ENCODE results near the gene PCIF1. TPM values are rescaled to one million over a fixed set of nuclear protein-coding genes. Genes with fewer than 3 reads are reported as not detected.

The PCIF1 gene
- total and polyA plus RNA-seq, 2 donors (not counting 3 experiments of a cell fraction or from before 2014, with no cell fraction given) = 26.4 to 27.2 TPM

DNA sequence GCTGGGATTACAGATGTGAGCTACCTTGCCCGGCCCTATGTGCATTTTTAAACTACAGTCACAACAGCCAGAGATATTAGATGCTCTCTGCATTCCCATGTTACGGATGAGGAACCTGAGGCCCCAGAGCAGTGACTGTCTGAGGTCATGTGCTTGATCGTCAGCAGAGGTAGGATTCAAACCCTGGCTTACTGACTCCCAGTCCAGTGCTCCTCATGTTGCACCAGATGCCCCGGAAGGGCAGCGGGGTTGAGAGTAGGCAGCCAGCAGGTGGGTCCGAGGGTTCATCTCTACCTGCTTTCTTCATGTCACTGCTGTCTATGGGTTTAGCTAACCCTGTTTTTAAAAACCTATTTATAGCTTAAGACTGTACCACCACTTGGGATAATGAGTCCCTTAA lies 46.8 kb downstream of the PCIF1 start:
- H3K4me1 ChIP-seq (ENCODE audit: control insufficient read depth, extremely low read depth, insufficient read depth, low read length) = no peaks in the 10 kb centered on the region
- H3K27ac ChIP-seq (ENCODE audit: insufficient read depth, low read depth, low read length) = no peak overlapping the region
- no TSS peak for BruUV-seq (replicated peaks)
- H3K27me3 ChIP-seq (ENCODE audit: control insufficient read depth in 2 of 2, insufficient read depth in 2 of 2, low read length in 2 of 2) = peaks cover 8 to 14% of the 10 kb centered on the region in 2 experiments
- no peak for FAIRE-seq
- no peaks in the 10 kb centered on the region for H3K79me2 ChIP-seq (ENCODE audit: control insufficient read depth, insufficient read depth, low read length)
- no peak for DNase-seq (ENCODE audit: low read depth, low spot score)
- H3K36me3 ChIP-seq (ENCODE audit: control insufficient read depth in 2 of 2, extremely low read depth in 1 of 2, insufficient read depth in 2 of 2, low read length in 2 of 2) = no peaks in the 10 kb centered on the region
- ChIA-PET POLR2A (no interaction called here), CTCF (no interaction called here)
- H4K20me1 ChIP-seq (replicated peaks; ENCODE audit: control insufficient read depth, extremely low read depth, insufficient read depth, low read length) = no peaks in the 10 kb centered on the region
- no peak overlapping the region for H3K9ac ChIP-seq (replicated peaks; ENCODE audit: extremely low read depth, insufficient read depth, low read length)
- dilution Hi-C loops (cut with MboI; ENCODE audit: extremely low pct_ligation_motif_present, low sequenced_read_pairs) (no loop called here), intact Hi-C loops (cut with micrococcal nuclease) (no loop called here)
- H3K9me3 ChIP-seq (replicated peaks; ENCODE audit: control insufficient read depth, insufficient read depth, low read length) = no peaks in the 10 kb centered on the region
- no peak for TF ChIP-seq MYC (IDR thresholded peaks at IDR 0.05; ENCODE audit: low read depth, low read length)
- TF ChIP-seq MAX (IDR thresholded peaks at IDR 0.05; ENCODE audit: insufficient read depth, insufficient read length) = no peak
- no peak for TF ChIP-seq POLR2AphosphoS5 (IDR thresholded peaks at IDR 0.05; ENCODE audit: insufficient read depth, low read depth, low read length)
- TF ChIP-seq JUN (IDR thresholded peaks at IDR 0.05; ENCODE audit: borderline replicate concordance, insufficient read depth, insufficient read length, low read depth) = no peak
- TF ChIP-seq FOS (IDR thresholded peaks at IDR 0.05; ENCODE audit: borderline replicate concordance, insufficient read depth, low read length) = no peak
- TF ChIP-seq EZH2 (IDR thresholded peaks at IDR 0.05; ENCODE audit: borderline replicate concordance, low read depth, low read length, severe bottlenecking) = no peak
- TF ChIP-seq GATA2 (IDR thresholded peaks at IDR 0.05; ENCODE audit: insufficient read depth, insufficient read length, low read depth, low read length) = no peak
- TF ChIP-seq, protein P1, sequence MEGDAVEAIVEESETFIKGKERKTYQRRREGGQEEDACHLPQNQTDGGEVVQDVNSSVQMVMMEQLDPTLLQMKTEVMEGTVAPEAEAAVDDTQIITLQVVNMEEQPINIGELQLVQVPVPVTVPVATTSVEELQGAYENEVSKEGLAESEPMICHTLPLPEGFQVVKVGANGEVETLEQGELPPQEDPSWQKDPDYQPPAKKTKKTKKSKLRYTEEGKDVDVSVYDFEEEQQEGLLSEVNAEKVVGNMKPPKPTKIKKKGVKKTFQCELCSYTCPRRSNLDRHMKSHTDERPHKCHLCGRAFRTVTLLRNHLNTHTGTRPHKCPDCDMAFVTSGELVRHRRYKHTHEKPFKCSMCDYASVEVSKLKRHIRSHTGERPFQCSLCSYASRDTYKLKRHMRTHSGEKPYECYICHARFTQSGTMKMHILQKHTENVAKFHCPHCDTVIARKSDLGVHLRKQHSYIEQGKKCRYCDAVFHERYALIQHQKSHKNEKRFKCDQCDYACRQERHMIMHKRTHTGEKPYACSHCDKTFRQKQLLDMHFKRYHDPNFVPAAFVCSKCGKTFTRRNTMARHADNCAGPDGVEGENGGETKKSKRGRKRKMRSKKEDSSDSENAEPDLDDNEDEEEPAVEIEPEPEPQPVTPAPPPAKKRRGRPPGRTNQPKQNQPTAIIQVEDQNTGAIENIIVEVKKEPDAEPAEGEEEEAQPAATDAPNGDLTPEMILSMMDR (IDR thresholded peaks at IDR 0.05; ENCODE audit: extremely low read depth in 1 of 2, insufficient read depth in 1 of 2, low read depth in 1 of 2, low read length in 2 of 2) = no peak
- no peak for TF ChIP-seq POLR2A (IDR thresholded peaks at IDR 0.05; ENCODE audit: low read depth, low read length)
- H3K4me3 ChIP-seq (replicated peaks in 1 of 3; ENCODE audit: insufficient read depth in 1 of 3, low read depth in 1 of 3, low read length in 3 of 3) = no peak overlapping the region
- no peak overlapping the region for H3K4me2 ChIP-seq (ENCODE audit: insufficient read depth, low read length)
- no peaks in the 10 kb centered on the region for H3K9me1 ChIP-seq (replicated peaks; ENCODE audit: control insufficient read depth, extremely low read depth, insufficient read depth, low read length)
- no peak overlapping the region for H2AFZ ChIP-seq (ENCODE audit: low read depth, low read length)
